Measurements from ENCODE around the gene FBXL19. TPM values are rescaled to one million over a fixed set of nuclear protein-coding genes. Genes with fewer than 3 reads are reported as not detected.

Gene FBXL19
- total and polyA plus RNA-seq, 2 of the 13 experiments (the other 11 are each of a cell fraction or from before 2014, with no cell fraction given): 6.0 to 13.7 TPM

DNA sequence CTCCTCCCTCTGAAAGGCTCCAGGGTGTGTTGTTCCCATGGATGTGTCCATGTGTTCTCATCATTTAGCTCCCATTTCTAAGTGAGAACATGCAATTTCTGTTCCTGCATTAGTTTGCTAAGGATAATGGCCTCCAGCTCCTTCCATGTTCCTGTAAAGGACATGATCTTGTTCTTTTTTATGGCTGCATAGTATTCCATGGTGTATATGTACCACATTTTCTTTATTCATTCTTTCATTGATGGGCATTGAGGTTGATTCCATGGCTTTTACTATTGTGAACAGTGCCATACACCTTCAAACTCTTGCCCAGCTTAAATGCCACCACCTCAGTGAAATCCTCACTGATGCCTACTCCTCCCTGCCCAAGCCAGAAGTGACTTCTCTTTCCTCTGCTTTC is 21.0 kb downstream of the FBXL19 start:
- no peak overlapping the region for H3K9ac ChIP-seq (ENCODE audit: insufficient read depth, low read depth, low read length)
- no TSS peak for BruUV-seq (replicated peaks)
- FAIRE-seq (no peak), ATAC-seq (no peak), DNase-seq (ENCODE audit: low spot score) (no peak)
- POLR2A ChIA-PET: no interaction called here
- H3K27ac ChIP-seq (ENCODE audit: extremely low read length, insufficient read depth, low read length): no peak overlapping the region
- TF ChIP-seq PAX8 (CRISPR knock-in tag; IDR thresholded peaks at IDR 0.05; ENCODE audit: borderline replicate concordance): no peak
- TF ChIP-seq ZNF331 (CRISPR knock-in tag; IDR thresholded peaks at IDR 0.05): no peak
- TF ChIP-seq ZBTB20 (CRISPR knock-in tag; IDR thresholded peaks at IDR 0.05; ENCODE audit: borderline replicate concordance, low read depth): no peak
- peaks cover 17% of the 10 kb centered on the region for H3K4me1 ChIP-seq (ENCODE audit: insufficient read depth, low read length)
- no peaks in the 10 kb centered on the region for H4K20me1 ChIP-seq (ENCODE audit: insufficient read depth, low read length)
- no peak overlapping the region for H3K4me3 ChIP-seq (replicated peaks in 1 of 3; ENCODE audit: insufficient read depth in 1 of 3, low read depth in 2 of 3, low read length in 3 of 3)
- CTCF ChIA-PET (ENCODE audit: low intra/inter-chr PET ratio, low total read pairs): no interaction called here
- H3K36me3 ChIP-seq (replicated peaks in 1 of 2; ENCODE audit: control insufficient read depth in 1 of 2, insufficient read depth in 2 of 2, low read length in 2 of 2): peaks cover 10 to 22% of the 10 kb centered on the region in 2 experiments; a peak in 4 of 5 replicates
- no peak overlapping the region for H2AFZ ChIP-seq (ENCODE audit: low read length)
- no peak overlapping the region for H3K4me2 ChIP-seq (ENCODE audit: low read depth, low read length)
- in situ Hi-C loops (cut with HindIII; ENCODE audit: extremely low pct_ligation_motif_present, low pct_unique_long_range_greater_than_20kb) (no loop called here), intact Hi-C loops (cut with micrococcal nuclease; ENCODE audit: unreplicated experiment) (no loop called here)
- H3K9me3 ChIP-seq (ENCODE audit: low read length): no peaks in the 10 kb centered on the region
- no peaks in the 10 kb centered on the region for H3K27me3 ChIP-seq (ENCODE audit: control insufficient read depth in 1 of 2, insufficient read depth in 2 of 2, low read length in 2 of 2)
- H3K79me2 ChIP-seq (ENCODE audit: insufficient read depth, low read length): no peaks in the 10 kb centered on the region

DNA sequence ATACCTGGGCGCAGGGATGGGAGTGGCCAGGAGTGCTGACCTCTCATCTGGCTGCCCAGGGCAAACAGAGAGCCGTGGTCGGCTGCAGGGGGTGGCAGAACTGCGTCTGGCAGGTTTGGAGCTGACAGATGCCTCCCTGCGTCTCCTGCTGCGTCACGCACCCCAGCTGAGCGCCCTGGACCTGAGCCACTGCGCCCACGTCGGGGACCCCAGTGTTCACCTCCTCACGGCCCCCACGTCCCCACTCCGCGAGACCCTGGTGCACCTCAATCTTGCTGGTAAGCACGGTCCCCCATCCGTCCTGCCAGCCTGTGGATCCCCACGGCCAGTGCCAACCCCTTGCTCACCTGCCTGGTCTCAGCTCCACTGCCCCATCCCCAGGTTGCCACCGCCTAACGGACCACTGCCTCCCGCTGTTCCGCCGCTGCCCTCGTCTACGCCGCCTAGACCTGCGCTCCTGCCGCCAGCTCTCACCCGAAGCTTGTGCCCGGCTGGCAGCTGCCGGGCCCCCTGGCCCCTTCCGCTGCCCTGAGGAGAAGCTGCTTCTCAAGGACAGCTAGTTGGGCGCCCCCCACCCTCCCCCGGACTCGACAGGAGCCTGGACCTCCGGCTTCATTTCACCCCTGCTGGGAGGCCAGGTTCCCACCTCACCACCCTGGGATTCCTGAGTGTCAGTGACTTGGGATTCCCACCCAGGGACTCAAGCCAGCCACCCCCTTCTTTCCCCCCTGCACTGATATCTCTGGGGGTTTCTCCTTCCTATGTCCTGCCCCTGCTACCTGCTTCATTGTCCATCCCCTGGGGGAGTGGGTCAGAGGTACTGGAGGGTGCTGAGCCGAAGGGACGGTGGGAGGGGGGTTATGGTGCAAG is 23.5 kb downstream of the FBXL19 start:
- no peak for TF ChIP-seq ZNF776 (CRISPR knock-in tag; IDR thresholded peaks at IDR 0.05)
- TF ChIP-seq, protein P1, sequence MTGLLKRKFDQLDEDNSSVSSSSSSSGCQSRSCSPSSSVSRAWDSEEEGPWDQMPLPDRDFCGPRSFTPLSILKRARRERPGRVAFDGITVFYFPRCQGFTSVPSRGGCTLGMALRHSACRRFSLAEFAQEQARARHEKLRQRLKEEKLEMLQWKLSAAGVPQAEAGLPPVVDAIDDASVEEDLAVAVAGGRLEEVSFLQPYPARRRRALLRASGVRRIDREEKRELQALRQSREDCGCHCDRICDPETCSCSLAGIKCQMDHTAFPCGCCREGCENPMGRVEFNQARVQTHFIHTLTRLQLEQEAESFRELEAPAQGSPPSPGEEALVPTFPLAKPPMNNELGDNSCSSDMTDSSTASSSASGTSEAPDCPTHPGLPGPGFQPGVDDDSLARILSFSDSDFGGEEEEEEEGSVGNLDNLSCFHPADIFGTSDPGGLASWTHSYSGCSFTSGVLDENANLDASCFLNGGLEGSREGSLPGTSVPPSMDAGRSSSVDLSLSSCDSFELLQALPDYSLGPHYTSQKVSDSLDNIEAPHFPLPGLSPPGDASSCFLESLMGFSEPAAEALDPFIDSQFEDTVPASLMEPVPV (CRISPR knock-in tag; IDR thresholded peaks at IDR 0.05): no peak
- no peak for TF ChIP-seq ZZZ3 (CRISPR knock-in tag; IDR thresholded peaks at IDR 0.05; ENCODE audit: borderline replicate concordance)
- TF ChIP-seq CREB1 (IDR thresholded peaks at IDR 0.05): no peak
- no peak for TF ChIP-seq CREB1 (CRISPR knock-in tag; IDR thresholded peaks at IDR 0.05)
- no peak for TF ChIP-seq NFIB (CRISPR knock-in tag; IDR thresholded peaks at IDR 0.05; ENCODE audit: borderline replicate concordance)
- TF ChIP-seq AGO2 (optimal IDR thresholded peaks at IDR 0.05; ENCODE audit: low read depth, low read length): peak; percentile 76
- TF ChIP-seq, protein P2, sequence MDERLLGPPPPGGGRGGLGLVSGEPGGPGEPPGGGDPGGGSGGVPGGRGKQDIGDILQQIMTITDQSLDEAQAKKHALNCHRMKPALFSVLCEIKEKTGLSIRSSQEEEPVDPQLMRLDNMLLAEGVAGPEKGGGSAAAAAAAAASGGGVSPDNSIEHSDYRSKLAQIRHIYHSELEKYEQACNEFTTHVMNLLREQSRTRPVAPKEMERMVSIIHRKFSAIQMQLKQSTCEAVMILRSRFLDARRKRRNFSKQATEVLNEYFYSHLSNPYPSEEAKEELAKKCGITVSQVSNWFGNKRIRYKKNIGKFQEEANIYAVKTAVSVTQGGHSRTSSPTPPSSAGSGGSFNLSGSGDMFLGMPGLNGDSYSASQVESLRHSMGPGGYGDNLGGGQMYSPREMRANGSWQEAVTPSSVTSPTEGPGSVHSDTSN (CRISPR knock-in tag; IDR thresholded peaks at IDR 0.05): no peak
- TF ChIP-seq RBFOX2 (IDR thresholded peaks at IDR 0.05; ENCODE audit: low read depth, low read length): peak; percentile 42; the same call in 1 of the 2 replicates
- TF ChIP-seq HNRNPL (IDR thresholded peaks at IDR 0.05; ENCODE audit: low read depth, low read length): peak; percentile 63; the same call in 1 of the 2 replicates
- TF ChIP-seq KDM4B (CRISPR knock-in tag; IDR thresholded peaks at IDR 0.05): no peak
- no peak for TF ChIP-seq KDM5B (CRISPR knock-in tag; IDR thresholded peaks at IDR 0.05; ENCODE audit: borderline replicate concordance)
- ATAC-seq (no peak), FAIRE-seq (no peak), DNase-seq (ENCODE audit: low spot score) (no peak)
- Histone ChIP-seq H2AFZ (ENCODE audit: low read length) (no peak overlapping the region), H3K4me1 (ENCODE audit: insufficient read depth, low read length) (peaks cover 30% of the 10 kb centered on the region), H3K4me2 (ENCODE audit: low read depth, low read length) (no peak overlapping the region), H4K20me1 (ENCODE audit: insufficient read depth, low read length) (no peaks in the 10 kb centered on the region), H3K79me2 (ENCODE audit: insufficient read depth, low read length) (peaks cover 5% of the 10 kb centered on the region), H3K36me3 (replicated peaks in 1 of 2; ENCODE audit: control insufficient read depth in 1 of 2, insufficient read depth in 2 of 2, low read length in 2 of 2) (peaks cover 8 to 22% of the 10 kb centered on the region in 2 experiments; a peak in 4 of 5 replicates), H3K27ac (ENCODE audit: extremely low read length, insufficient read depth, low read length) (no peak overlapping the region), H3K4me3 (replicated peaks in 1 of 3; ENCODE audit: insufficient read depth in 1 of 3, low read depth in 2 of 3, low read length in 3 of 3) (no peak overlapping the region), H3K27me3 (ENCODE audit: control insufficient read depth in 1 of 2, insufficient read depth in 2 of 2, low read length in 2 of 2) (no peaks in the 10 kb centered on the region; a peak in 1 of 5 replicates), H3K9ac (ENCODE audit: insufficient read depth, low read depth, low read length) (no peak overlapping the region), H3K9me3 (ENCODE audit: low read length) (no peaks in the 10 kb centered on the region)
- BruUV-seq (replicated peaks): no TSS peak
- in situ Hi-C loops (cut with HindIII; ENCODE audit: extremely low pct_ligation_motif_present, low pct_unique_long_range_greater_than_20kb): no loop called here
- POLR2A ChIA-PET: interaction anchor here (0.9 kb wide), 1 partner anchor 12 kb away, joined by 3 read pairs; no protein-coding TSS in a partner anchor
- intact Hi-C loops (cut with micrococcal nuclease; ENCODE audit: unreplicated experiment): no loop called here
- WGBS (ENCODE audit: low lambda C conversion rate): 96% methylated on average over 38 of the region's 38 CpGs
- CTCF ChIA-PET (ENCODE audit: low intra/inter-chr PET ratio, low total read pairs): no interaction called here

All from HepG2 (cell line).